ENCODE data around the gene CACNG3.
"Not testable (repeated sequence)": the region's sequence is repeated elsewhere in the genome, so short reads cannot be mapped to it uniquely, and the experiment has no call there.

Gene CACNG3

DNA sequence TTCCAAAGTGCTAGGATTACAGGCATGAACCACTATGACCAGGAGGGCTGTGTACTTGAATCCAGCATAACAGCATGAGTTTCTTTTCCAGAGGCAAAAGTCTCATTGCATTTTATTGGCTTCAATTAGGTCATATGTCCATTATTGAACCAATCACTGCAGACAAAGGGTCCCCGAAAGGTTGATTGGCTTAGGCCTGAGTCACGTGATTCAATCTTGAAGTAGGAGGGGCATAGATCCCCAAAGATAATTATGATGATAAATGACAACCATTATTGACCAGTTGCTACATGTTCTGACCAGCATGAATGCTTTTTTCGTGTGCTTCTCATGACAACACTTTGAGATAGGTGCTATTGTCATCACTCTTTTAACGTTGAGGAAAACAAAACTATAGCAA lies 25.3 kb downstream of the CACNG3 start:
- no peak for DNase-seq

DNA sequence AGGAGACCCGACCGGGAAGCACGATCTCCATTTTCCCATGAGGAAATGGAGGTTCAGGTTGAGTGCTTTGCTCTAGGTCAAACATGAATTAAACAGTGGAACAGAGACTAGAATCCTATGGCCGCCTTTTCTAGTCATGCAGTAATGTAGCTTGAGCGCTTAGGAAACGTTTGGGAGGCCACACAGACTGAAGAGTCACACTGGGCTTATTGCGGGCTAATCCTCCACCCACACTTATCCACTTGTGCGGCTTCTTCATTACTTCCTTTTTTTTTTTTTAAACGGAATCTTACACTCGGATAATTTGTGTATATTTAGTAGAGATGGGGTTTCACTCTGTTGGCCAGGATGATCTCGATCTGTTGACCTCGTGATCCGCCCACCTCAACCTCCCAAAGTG lies 26.0 kb downstream of the CACNG3 start:
- DNase-seq: no peak

DNA sequence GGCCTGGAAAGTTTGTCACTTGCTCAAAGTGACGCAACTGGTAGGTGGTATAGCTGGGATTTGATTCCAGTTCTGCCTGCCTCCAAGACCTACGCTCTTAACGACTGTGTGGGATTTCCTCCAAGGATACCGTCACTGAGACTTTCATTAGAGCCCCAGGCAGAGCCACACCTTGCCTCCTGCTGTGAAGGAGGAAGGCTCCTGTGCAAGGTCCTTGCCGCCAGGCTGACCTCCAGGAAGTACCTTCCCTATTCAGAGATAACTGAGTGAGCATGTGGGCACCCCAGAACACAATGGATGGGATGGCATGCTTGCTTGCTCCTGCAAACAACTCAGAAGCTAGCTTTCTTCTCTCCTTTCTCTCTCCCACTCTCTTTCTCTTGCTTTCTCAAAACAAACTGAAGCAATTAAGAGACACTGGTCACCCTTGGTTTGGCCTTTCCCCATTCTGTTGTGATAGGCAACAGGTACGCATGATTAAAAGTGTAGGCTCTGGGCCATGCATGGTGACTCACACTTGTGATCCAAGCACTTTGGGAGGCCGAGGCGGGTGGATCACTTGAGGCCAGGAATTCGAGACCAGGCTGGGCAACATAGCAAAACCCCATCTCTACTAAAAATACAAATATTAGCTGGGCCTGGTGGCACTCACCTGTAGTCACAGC lies 30.7 kb downstream of the CACNG3 start:
- DNase-seq: no peak

DNA sequence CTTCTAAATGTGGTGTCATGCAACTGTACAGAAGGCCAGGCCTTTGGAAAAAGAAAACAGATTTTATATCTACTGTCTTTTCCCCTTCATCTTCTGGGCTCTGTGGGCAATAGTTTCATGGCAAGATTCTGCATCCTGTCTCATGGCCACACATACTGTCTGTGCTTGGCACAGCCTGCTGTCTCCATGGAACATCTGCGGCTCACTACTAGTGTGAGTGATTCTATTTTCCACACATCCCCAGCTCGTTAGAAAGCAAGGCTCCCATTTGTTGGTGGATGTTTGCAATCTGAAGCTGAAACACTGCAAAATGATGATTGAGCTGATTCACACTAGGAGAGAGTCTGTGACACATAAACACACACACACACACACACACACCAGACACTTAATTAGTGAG lies 32.4 kb downstream of the CACNG3 start:
- DNase-seq: no peak

DNA sequence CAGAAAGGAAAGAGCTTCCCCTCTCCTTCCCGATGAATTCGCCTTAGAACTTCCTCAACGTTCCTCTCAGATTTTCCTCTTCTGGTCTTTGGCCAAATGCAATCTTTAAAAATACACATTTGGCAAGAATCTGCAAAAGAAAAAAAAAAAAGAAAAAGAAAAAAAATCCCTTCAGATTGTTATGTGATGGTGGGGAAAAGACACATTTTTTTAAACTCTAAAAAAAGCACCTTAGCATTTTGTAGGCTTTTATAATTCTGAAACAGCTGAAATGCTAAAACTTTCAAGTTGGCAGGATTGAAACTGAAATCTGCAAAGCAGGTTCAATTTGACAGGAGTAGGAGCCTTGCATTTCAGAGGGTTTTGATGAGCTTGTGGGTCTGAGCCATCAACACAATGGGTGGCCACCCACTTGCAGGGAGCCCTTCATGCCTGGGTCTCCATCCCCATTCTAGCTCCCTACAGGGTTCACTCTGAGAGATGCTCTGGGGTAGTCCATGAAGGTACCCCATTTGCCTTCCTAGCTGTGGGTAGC lies 33.1 kb downstream of the CACNG3 start:
- no peak for DNase-seq

DNA sequence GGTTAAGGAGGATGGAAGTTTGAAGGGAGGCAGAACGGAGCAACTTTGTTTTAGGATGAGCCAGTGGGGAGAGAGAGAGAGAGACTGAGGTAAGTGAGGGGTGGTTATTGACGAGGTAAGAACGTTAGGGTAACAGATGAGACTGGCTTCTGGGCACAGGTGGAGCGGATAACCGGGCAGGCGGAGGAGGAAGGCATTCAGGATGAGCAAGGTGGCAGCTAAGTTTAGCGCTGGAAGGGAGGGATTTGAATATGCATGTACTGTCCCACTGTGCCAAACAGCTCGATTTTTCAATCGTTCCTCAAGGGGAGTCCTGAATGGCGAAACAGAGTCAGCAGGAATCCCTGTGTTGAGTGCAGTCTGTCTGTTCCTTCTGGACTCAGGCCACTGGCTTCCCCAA lies 35.8 kb downstream of the CACNG3 start:
- DNase-seq: no peak

DNA sequence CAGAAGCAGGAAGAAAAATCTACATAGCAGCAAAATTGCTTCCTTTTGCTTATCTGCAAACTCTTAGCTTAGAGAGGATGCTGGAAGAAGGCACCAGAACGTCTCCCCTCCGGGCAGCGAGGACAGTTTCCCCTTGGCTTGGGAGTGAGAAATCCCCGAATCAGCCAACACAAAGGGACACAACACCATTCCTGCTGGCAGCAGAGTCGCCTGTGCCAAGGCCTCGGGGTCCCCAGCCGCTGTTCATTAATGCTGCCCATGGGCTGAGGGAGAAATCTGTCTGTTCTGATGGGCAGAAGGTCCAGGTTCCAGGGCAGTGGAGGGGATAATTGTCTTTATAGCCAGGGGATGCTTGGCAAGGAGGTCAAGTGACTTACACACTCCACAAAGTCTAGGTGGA lies 38.0 kb downstream of the CACNG3 start:
- DNase-seq: no peak

DNA sequence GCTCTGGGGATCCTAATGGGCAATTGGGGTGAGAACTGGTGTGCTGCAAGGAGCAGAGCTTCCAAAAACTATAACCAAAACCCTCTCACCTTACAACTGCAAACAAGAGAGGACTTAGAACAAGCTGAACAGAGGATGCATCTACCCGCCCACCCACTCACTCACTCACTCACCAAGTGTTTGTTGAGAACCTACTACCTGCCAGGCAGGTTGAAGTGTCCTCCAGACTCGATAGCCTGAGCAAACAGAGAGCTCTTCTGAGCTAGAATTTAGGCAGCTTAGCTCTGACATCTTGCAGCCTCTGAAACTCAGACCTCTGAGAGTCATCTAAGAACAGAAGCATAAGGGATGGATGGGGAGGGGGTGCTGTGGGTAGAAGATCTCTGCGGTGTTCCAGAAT lies 41.2 kb downstream of the CACNG3 start:
- no peak for DNase-seq

DNA sequence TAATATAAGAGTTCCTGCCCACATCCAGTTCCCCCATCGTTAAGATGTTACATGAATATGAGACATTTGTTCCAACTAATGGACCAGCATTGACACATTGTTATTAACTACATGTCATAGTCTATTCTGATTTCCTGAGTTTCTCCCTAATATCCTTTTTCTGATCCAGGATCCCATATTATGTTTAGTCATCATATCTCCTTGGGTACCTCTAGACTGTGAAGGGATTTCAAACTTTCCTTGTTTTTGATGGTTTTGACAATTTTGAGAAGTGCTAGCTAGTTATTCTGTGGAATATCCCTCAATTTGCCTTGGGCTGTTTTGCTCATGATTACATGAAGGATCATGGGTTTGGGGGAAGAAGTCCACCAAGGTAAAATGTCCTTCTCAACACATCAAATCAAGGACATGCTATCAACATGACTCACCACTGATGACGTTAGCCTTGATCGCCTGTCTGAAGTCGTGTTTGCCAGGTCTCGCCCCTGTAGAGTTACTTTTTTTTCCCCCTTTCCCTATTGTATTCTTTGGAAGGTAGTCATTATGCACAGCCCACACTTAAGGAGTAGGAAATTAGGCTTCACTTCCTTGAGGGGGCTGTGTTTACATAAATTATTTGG lies 42.5 kb downstream of the CACNG3 start:
- no peak for DNase-seq

DNA sequence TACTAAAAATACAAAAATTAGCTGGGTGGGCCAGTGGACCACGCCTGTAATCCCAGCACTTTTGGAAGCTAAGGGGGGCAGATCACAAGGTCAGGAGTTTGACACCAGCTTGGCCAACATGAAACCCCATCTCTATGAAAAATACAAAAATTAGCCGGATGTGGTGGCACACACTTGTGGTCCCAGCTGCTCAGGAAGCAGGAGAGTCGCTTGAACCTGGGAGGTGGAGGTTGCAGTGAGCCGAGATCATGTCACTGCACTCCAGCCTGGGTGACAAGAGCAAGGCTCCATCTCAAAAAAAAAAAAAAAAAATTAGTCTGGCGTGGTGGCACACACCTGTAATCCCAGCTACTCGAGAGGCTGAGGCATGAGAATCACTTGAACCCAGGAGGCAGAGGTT lies 44.6 kb downstream of the CACNG3 start:
- not testable (repeated sequence) for DNase-seq

DNA sequence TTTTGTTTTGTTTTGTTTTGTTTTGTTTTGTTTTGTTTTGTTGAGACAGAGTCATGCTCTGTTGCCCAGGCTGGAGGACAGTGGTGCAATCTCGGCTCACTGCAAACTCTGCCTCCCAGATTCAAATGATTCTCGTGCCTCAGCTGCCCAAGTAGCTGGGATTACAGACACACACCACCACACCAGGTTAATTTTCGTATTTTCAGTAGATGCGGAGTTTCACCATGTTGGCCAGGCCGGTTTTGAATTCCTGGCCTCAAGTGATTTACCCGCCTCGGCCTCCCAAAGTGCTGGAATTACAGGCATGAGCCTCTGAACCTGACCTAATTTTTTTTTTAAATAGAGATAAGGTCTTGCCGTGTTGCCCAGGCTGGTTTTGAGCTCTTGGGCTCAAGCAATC lies 46.5 kb downstream of the CACNG3 start:
- DNase-seq: no peak

DNA sequence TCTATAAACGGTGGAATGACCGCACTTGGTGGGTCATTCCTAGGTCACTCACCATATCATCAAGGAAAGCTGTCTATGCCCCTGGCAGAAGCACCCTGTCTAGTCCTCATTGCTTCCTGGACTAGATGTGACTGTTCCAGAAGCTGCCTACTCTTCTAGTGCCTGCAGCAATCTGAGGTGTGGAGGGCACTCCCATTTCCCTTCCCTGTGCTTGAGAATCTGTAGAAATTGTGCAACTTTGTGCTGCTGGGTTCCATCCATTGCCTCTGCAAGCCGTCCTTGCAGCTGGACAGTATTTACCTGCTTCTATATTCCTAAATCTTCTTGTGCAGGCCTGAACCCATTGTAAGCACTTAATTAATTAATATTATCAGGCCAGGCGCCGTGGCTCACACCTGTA lies 52.1 kb downstream of the CACNG3 start:
- no peak for DNase-seq

DNA sequence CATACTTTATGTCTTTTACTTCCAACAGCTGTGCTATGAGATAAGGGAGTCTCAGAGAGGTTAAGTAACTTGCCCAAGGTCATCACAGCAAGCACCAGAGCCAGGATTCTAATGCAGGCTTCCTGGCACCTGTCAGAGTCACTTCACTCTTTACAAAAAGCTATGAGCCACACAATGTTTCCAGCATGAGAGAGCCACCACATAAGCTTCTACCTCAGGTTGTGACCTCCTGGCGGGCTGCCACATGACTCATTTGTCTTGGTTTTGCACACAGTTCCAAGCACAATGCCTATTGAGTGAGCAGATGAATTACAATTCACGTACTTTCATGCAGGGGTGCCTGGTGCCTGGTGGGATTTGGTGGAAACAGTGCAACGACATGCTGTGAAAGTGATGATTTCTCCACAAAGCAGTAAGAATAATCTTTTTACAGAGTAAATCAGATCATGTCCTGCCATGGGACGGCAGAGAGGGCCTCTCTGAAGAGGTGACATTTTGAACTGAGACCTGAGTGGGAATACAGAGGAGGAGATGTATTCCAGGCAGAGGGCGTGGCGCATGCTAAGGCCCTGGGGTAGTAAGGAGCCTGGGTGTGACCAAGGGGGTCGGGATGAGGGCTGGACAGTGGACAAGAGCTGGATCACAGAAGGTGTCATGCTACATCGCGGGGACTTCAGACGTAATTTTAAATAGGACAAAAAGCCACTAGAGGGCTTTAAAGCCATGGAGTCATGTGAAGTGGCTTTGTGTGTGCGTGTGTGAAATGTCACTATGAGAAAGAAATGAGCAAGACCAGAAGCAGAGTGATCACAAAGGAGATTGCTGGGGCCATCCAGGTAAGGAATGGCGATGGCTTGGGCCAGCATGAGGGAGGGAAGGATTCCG lies 53.4 kb downstream of the CACNG3 start:
- DNase-seq: no peak

DNA sequence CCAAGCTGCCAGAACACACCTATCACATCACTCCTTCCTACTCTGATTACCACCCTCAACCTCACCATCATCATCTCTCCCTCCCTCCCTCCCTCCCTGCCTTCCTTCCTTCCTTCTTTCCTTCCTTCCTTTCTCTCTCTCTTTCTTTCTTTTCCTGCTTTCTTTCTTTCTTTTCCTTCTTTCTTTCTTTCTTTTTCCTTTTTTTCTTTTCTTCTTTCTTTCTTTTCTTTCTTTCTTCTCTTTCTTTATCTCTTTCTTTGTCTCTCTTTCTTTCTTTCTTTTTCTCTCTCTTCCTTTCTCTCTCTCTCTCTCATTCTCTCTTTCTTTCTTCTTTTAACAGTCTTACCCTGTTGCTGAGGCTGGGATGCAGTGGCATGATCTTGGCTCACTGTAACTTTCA lies 59.2 kb downstream of the CACNG3 start:
- DNase-seq: no peak

DNA sequence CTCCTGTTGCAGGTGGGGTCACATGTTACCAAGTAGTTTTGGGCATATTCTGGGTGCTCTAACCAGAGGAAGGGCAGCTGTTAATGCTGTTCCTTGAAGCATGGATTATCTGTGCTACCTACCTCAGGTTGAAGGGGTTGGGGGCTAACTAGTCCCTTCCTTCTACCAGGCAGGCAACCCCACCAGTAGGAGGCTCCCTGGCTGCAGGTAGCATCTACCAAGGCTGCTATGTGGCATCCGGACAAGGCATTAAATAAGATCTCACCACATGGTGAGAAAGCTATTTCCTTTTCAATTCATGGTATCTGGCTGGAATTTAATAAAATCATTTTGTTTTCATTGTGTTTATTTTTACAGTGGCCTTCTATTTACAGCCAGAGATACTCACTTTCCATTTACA lies 62.5 kb downstream of the CACNG3 start:
- DNase-seq: no peak

DNA sequence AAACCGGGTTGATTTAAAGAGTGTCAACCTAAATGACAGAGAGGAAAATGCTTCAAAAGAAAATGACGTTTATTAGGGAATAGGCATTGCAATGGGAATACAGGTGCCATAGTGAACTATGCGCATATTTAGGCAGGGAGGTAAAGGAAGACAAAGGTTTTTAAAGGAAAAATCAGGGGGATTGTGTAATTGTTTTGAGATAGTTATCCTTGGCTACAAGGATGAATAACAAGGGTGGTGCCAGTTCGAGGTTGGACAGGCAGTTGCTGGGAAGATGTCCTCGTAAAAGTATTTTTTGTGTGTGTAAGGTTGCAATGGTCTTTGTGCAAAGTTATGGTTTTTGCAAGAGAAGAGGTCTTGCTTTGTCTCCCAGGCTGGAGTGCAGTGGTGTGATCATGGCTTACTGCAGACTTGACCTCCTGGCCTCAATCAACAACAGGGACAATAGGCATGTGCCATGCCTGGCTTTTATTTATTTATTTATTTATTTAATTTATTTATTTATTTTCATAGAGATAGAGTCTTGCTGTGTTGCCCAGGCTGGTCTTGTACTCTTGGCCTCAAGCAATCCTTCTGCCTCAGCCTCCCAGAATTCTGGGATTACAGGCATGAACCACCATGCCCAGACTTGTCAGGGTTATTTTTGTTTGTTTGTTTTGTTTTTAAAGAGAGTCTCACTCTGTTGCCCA lies 63.1 kb downstream of the CACNG3 start:
- no peak for DNase-seq

DNA sequence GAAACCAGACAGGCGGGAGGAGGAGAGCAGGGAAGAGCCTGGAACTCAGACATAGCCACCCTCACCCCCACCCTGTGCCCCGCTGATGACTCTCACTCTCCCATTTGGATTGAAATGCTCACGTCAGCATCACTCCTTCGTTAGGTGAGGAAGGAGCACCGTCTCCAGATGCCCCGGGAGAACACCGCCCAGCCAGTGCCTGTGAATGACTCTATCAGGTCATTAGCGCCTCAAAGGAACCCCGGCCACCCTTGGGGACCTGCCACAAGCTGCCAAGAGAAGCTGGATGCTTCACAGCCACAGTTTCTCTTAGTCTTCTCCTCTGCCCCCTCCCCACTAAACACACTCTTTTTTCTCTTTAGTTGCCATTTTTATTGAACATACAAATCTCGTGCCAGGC lies 66.0 kb downstream of the CACNG3 start:
- no peak for DNase-seq

DNA sequence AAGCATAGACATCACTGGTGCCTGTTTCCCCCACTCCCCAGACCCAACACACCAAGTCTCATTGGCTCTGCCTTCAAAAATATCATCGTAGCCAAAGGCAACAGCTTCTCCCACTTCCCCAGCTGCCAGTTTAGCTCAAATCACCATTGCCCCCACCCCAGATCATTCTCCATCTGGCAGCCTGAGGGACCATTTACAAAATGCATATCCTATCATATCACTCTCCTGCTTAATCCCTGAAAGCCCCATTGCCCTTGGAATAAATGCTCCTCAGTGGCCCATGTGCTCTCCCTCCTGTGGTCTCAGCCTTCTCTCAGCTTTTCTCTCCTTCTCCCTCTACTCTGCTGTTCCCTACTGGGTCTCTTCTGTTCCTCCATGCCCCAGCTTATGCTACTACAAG lies 68.3 kb downstream of the CACNG3 start:
- no peak for DNase-seq

DNA sequence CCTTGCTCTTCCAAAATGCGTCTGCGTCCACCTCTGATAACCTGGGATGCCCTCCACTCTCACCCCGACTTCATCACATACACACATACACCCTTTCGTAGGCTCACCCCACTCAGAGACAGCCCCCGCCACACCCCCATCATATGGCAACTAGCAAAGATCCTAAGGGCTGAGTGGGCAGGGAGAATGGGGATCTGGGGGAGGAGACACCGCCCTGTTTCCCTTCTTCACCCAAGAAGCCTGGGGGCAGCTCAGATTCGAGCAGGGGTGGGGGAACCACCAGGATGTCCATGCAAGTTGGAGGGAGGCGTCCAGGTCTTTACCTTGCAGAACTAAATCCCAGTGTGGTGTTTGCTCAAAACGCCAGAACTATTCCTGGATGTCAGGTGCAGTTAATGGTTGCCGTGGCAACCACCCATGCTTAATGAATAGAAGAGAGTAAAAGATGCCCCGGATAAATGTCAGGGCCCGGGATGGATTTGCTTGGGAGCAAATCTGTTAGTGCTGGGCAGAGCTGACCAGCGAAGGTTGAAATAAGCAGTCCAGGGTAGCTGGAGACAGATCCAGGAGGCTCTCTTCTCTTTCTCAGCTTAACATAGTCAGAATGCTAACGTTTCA lies 72.8 kb downstream of the CACNG3 start:
- no peak for DNase-seq

DNA sequence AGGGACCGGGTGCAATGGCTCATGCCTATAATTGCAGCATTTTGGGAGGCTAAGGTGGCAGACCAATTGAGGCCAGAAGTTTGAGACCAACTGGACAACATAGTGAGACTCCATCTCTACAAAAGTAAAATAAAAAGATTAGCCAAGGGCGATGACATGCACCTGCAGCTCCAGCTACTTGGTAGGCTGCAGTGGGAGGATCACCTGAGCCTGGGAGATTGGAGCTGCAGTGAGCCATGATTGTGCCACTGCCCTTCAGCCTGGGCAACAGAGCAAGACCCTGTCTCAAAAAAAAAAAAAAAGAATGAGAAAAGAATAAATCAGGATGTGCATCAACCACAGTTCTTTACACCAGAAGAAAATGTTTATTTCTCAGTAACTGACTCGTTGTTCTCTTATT lies 76.0 kb downstream of the CACNG3 start:
- DNase-seq: no peak

DNA sequence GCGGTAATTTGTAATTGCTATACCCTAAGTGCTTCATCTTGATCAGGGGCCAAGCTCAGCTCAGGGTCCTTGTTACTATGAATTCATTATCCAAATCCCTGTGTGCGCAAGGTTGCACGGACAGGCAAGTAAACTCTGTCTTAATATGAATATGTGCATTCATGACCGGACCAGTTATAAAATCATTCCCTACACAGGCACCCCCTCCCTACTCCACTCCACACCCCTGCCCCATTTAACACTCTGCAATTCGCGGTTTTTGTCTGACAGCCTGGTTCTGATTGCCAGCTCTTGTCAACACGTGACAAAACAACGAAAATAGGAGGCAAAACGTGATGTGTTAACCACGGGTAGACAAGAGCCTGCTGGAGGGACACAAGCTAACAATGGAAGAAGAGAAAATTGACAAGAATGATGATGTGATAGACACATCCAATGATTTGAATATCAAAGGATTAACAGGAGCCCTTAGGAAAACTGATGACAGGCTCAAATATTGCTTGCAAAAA lies 76.5 kb downstream of the CACNG3 start:
- no peak for DNase-seq

DNA sequence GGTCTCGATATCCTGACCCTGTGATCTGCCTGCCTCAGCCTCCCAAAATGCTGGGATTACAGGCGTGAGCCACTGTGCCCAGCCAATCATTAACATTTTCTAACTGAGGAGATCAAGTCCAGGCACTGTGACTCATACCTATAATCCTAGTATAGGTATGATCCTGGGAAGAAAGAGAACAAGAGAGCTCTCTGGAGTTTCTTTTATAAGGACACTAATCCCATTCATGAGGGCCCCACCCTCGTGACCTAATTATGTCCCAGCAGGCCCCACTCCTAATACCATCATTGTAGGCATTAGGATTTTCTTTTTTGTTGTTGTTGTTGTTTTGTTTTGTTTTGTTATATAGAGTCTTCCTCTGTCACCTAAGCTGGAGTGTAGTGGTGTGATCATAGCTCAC lies 80.4 kb downstream of the CACNG3 start:
- no peak for DNase-seq

DNA sequence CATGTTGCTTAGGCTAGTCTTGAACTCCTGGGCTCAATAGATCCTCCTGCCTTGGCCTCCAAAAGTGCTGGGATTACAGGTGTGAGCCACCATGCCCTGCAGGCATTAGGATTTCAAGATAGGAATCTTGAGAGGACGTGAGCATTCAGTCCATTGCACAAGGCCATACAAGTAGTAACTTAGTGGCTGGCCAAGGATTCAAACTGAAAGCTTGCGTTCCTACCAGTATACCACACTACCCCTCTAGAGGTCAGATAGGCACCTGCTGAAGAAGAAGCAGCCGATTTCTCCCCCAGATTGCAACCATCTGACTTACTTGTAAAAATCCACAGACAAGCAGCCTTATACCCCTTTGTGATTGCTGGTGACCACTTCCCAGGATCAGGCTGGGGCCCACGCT lies 80.9 kb downstream of the CACNG3 start:
- DNase-seq: no peak
